Spinal cord (tissue), 10 donors: ENCODE data around the gene RNF145. TPM values are rescaled to one million over a fixed set of nuclear protein-coding genes. Genes with fewer than 3 reads are reported as not detected.
"Not testable (repeated sequence)": the region's sequence is repeated elsewhere in the genome, so short reads cannot be mapped to it uniquely, and the experiment has no call there.

Source experiments
- DNase-seq, 6 donors: peaks; one replicate each; pipeline versions ENCODE4 v3.0.0 to v3.0.0-alpha.2; 2013 to 2015; ENCODE audit warnings: low spot score in 6 of 6, low read depth in 4 of 6
- H3K27ac ChIP-seq: one replicate; pipeline ENCODE4 v1.5.1; 2013; ENCODE audit warnings: low read depth, low read length, control low read depth
- H3K27me3 ChIP-seq: one replicate; pipeline ENCODE4 v1.6.1; 2013; ENCODE audit warnings: low read length; ENCODE audit not compliant: control insufficient read depth, insufficient read depth
- H3K36me3 ChIP-seq: one replicate; pipeline ENCODE4 v1.6.1; 2013; ENCODE audit warnings: low read length; ENCODE audit not compliant: control insufficient read depth, insufficient read depth
- H3K4me1 ChIP-seq: one replicate; pipeline ENCODE4 v1.6.1; 2013; ENCODE audit warnings: low read length; ENCODE audit not compliant: control insufficient read depth, insufficient read depth
- H3K4me3 ChIP-seq: one replicate; pipeline ENCODE4 v1.5.1; 2013; ENCODE audit warnings: low read depth, low read length, control low read depth
- H3K9me3 ChIP-seq: one replicate; pipeline ENCODE4 v1.6.1; 2013; ENCODE audit warnings: low read length; ENCODE audit not compliant: control insufficient read depth, insufficient read depth
- WGBS: methylation state at CpG from one replicate; pipeline ENCODE4 v1.1.5; 2013; ENCODE audit warnings: missing lambda C conversion rate; ENCODE audit not compliant: insufficient coverage; 5-methylcytosine and 5-hydroxymethylcytosine counted together
- polyA plus RNA-seq, 2 donors: library from polyadenylated mRNA; unstranded; fragments of 120-200 nt; gene quantifications; one replicate each; pipeline ENCODE4 v1.2.1, GENCODE V29; 2013; ENCODE audit not compliant: insufficient read length in 2 of 2
- total RNA-seq, 2 donors: library from RNA; depleted of rRNA in 1 of 2; stranded (reverse); fragments of 120-200 nt in 1 of 2; fragments of >200 nt in 1 of 2; gene quantifications; one replicate each; pipeline versions ENCODE4 v1.2.3 to v1.2.4, GENCODE V29; 2013 to 2014
- donor health status: healthy.

RNF145 gene
- total and polyA plus RNA-seq, 4 donors, result 52.2 to 105 (median 85.6) TPM

- H3K9me3 ChIP-seq, result no peaks in the 10 kb centered on the region
- no peaks in the 10 kb centered on the region for H3K36me3 ChIP-seq
- no peak for DNase-seq
- no peak overlapping the region for H3K4me3 ChIP-seq
- H3K4me1 ChIP-seq, result no peaks in the 10 kb centered on the region
- no peak overlapping the region for H3K27ac ChIP-seq
- peaks cover 5% of the 10 kb centered on the region for H3K27me3 ChIP-seq
Observed at GRCh38 chr5:159243385-159243784, 34.0 kb upstream of the RNF145 start.

GRCh38 chr5:159242656-159243055, 33.3 kb upstream of the RNF145 start:
- Histone ChIP-seq H3K27me3 (peaks cover 5% of the 10 kb centered on the region), H3K36me3 (no peaks in the 10 kb centered on the region), H3K9me3 (no peaks in the 10 kb centered on the region), H3K4me3 (no peak overlapping the region), H3K27ac (no peak overlapping the region), H3K4me1 (no peaks in the 10 kb centered on the region)
- DNase-seq, result no peak
- 42% methylated on average over 2 of the region's 4 CpGs for WGBS

GRCh38 chr5:159241946-159242552, 32.7 kb upstream of the RNF145 start:
- no peak overlapping the region for H3K4me3 ChIP-seq
- no CpG with 5 or more reads among the region's 2 CpGs for WGBS
- no peaks in the 10 kb centered on the region for H3K9me3 ChIP-seq
- no peak for DNase-seq
- peaks cover 5% of the 10 kb centered on the region for H3K27me3 ChIP-seq
- no peak overlapping the region for H3K27ac ChIP-seq
- no peaks in the 10 kb centered on the region for H3K4me1 ChIP-seq
- no peaks in the 10 kb centered on the region for H3K36me3 ChIP-seq

GRCh38 chr5:159240301-159240870, 31.0 kb upstream of the RNF145 start:
- H3K4me3 ChIP-seq, result no peak overlapping the region
- no peaks in the 10 kb centered on the region for H3K4me1 ChIP-seq
- no peaks in the 10 kb centered on the region for H3K9me3 ChIP-seq
- 90% methylated on average over 2 of the region's 4 CpGs for WGBS
- no peaks in the 10 kb centered on the region for H3K27me3 ChIP-seq
- H3K27ac ChIP-seq, result no peak overlapping the region
- no peak for DNase-seq
- no peaks in the 10 kb centered on the region for H3K36me3 ChIP-seq

- no CpG with 5 or more reads among the region's 2 CpGs for WGBS
- not testable (repeated sequence) for DNase-seq, H3K27me3 ChIP-seq, H3K27ac ChIP-seq, H3K4me1 ChIP-seq, H3K36me3 ChIP-seq, H3K4me3 ChIP-seq, H3K9me3 ChIP-seq
Observed at GRCh38 chr5:159235871-159236520, 26.6 kb upstream of the RNF145 start.

DNA sequence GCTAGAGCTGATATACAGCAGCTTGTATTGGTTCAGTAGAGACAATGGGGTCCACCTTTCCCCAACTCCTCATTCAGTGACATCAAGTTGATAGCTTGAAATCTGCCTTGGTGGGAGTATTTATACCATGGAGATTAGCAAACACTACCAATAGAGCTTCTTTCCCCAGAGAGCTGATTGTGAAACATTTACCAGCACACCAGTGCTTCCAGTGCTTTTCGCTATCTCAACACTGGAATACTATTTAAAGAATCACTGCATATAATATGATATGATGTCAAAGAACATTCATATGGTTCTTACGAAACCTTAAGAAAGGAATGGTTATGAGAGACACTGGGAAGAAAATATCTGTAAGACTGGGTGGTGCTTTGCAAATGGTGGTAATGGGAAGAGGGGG, 21.8 kb upstream of the RNF145 start:
- no peaks in the 10 kb centered on the region for H3K36me3 ChIP-seq

DNA sequence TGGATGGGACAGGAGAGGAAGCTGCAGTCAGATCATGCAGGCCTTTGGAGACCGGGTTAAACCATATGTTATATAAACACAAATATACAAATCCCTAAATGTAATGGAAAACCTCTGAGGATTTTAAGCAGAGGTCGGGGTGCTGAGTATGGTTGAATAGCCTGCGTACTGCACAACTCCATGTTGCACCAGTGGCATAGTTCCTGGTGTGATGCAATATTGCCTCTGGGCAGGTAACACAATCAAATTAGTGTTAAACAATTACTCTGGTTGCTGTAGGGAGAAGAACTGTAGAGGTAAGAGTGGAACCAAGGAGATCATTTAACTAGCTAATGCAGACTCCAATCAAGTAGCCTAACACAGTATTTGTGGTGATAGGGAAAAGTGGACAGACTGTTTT, 21.3 kb upstream of the RNF145 start:
- 100% methylated on average over 1 of the region's 3 CpGs for WGBS

More for the DNA sequence above, 21.8 kb upstream of the RNF145 start:
- DNase-seq, result no peak
- Histone ChIP-seq H3K27me3 (no peaks in the 10 kb centered on the region), H3K4me1 (no peaks in the 10 kb centered on the region), H3K27ac (no peak overlapping the region), H3K4me3 (no peak overlapping the region), H3K9me3 (no peaks in the 10 kb centered on the region)
- no CpG with 5 or more reads among the region's 2 CpGs for WGBS

DNA sequence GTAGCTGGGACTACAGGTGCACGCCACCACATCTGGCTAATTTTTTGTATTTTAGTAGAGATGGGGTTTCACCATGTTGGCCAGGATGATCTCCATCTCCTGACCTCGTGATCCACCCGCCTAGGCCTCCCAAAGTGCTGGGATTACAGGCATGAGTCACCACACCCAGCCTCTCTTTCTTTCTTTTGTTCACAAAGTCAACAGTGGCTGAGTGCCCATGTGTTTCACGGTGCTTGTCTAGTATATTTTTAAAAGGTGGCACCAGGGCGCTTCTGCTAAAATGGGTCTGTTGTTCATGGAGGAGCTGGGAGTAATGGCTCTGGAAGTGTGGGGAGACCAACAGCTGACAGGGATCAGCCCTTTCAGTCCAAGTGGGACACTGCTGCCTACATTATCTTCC, 18.7 kb upstream of the RNF145 start:
- H3K9me3 ChIP-seq, H3K4me1 ChIP-seq, H3K27ac ChIP-seq, DNase-seq, H3K27me3 ChIP-seq, H3K36me3 ChIP-seq, H3K4me3 ChIP-seq: not testable (repeated sequence)
- WGBS, result 100% methylated on average over 1 of the region's 5 CpGs

More for the DNA sequence above, 21.3 kb upstream of the RNF145 start:
- Histone ChIP-seq H3K9me3 (no peaks in the 10 kb centered on the region), H3K4me3 (no peak overlapping the region), H3K27ac (no peak overlapping the region), H3K36me3 (no peaks in the 10 kb centered on the region), H3K27me3 (no peaks in the 10 kb centered on the region), H3K4me1 (no peaks in the 10 kb centered on the region)
- DNase-seq, result no peak

DNA sequence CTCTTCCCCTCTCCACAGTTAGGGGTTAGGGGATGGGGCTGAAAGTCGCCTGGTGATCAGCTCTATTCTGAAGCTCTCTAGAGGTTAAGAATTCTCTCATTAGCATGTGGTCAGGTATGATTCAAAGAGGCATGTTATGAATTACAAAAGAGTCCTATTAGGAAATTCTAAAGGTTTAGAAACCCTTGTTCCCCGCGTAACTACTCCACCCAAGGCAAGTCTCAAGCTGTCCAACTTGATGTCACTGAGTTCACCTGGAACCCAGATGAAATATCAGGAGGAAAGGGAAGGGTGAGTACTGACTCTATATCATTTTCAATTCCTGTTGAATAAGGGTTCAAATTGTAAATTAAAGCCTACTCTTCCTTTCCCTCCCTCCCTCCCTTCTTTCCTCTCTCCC, 18.1 kb upstream of the RNF145 start:
- H3K36me3 ChIP-seq, result no peaks in the 10 kb centered on the region
- H3K9me3 ChIP-seq, result no peaks in the 10 kb centered on the region
- DNase-seq, result no peak
- WGBS, result no CpG with 5 or more reads among the region's 3 CpGs
- no peak overlapping the region for H3K27ac ChIP-seq
- H3K27me3 ChIP-seq, result no peaks in the 10 kb centered on the region
- H3K4me3 ChIP-seq, result no peak overlapping the region
- no peaks in the 10 kb centered on the region for H3K4me1 ChIP-seq

DNA sequence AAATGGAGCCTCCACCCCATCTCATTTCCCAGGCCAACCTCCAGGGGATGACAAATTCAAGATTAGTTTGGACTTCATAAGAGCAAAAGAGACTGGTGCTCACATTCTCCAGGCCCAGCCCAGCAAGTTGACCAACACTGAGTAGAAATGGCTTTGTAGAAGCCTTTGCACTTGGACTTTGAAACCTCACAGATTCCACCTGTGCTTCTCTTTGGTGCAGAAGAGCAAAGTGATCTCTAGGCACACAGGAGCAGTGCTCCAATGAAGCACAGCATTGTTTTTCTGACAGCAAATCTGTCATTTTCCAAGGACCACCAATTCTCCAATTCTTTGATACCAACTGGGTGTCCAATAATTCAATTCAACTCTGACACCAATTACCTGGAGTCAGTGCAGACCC, 17.1 kb upstream of the RNF145 start:
- H3K9me3 ChIP-seq, result no peaks in the 10 kb centered on the region
- no peaks in the 10 kb centered on the region for H3K36me3 ChIP-seq
- no peak overlapping the region for H3K4me3 ChIP-seq
- DNase-seq, result no peak
- H3K27ac ChIP-seq, result no peak overlapping the region
- no peaks in the 10 kb centered on the region for H3K4me1 ChIP-seq
- no peaks in the 10 kb centered on the region for H3K27me3 ChIP-seq
